HCT116 (cell line): ENCODE results near the gene HTR7. TPM values are rescaled to one million over a fixed set of nuclear protein-coding genes. Genes with fewer than 3 reads are reported as not detected.

Experiments
- ATAC-seq: fragments of 200-7000 bp; cut with Tn5 transposase; 2 replicates; pipeline ENCODE4 v1.9.1; 2020; ENCODE audit warnings: mild to moderate bottlenecking, moderate library complexity
- BruUV-seq: library from RNA; stranded (reverse); fragments of 400-500 nt; replicated peaks from 2 replicates; lab custom pipeline; 2021; lab: Mats Ljungman, UMichigan
- CTCF ChIA-PET: fragments of 300-600 bp; sonication (Branson Sonifier 250); formaldehyde crosslinking; loops from one replicate; lab custom pipeline; 2021; ENCODE audit warnings: antibody characterized with exemption; lab: Charles Lee
- POLR2A ChIA-PET: fragments of 300-600, 350-600 bp; sonication (Branson Sonifier 250); formaldehyde crosslinking; loops from one replicate; lab custom pipeline; 2021; ENCODE audit warnings: antibody characterized with exemption; lab: Charles Lee
- RAD21 ChIA-PET, 2 experiments: fragments of 300-600 bp; sonication (Branson Sonifier 250); formaldehyde crosslinking; loops; one replicate each; lab custom pipeline; 2023; ENCODE audit warnings: low total read pairs in 2 of 2; ENCODE audit not compliant: uncharacterized antibody in 2 of 2, unreplicated experiment in 2 of 2, low non-redundant PET in 1 of 2; lab: Charles Lee
- DNase-seq: peaks from one replicate; pipeline ENCODE4 v3.0.0-alpha.2; 2010; ENCODE audit warnings: low read depth, low spot score
- H2AFZ ChIP-seq: fragments of 200-600 bp; shearing (Covaris generic), sonication (generic); 2 replicates; pipeline ENCODE4 v1.6.1; 2017; ENCODE audit warnings: low read depth, mixed run types, mixed read lengths, antibody characterized with exemption, low read length; ENCODE audit not compliant: poor library complexity, severe bottlenecking
- H3K27ac ChIP-seq: 2 replicates; pipeline ENCODE4 v1.5.1; 2012; ENCODE audit warnings: low read depth, low read length
- H3K27me3 ChIP-seq: fragments of 200-600 bp; sonication (generic); 2 replicates; pipeline ENCODE4 v1.6.1; 2016; ENCODE audit warnings: mixed run types, low read length, mixed read lengths; ENCODE audit not compliant: insufficient read depth
- H3K36me3 ChIP-seq, 2 experiments: fragments of 200-500 bp in 1 of 2; fragments of 200-600 bp in 1 of 2; sonication (Bioruptor generic) in 1 of 2; sonication (generic) in 1 of 2; 2 replicates each; pipeline versions ENCODE4 v1.5.1 to v1.6.1; 2014 to 2016; ENCODE audit warnings: low read length in 2 of 2, inconsistent platforms in 1 of 2, mixed read lengths in 1 of 2, mixed run types in 1 of 2; ENCODE audit not compliant: insufficient read depth in 2 of 2, control insufficient read depth in 1 of 2
- H3K4me1 ChIP-seq, 2 experiments: fragments of 200-600 bp in 1 of 2; sonication (generic) in 1 of 2; 2 replicates each; pipeline versions ENCODE4 v1.5.1 to v1.6.1; 2012 to 2017; ENCODE audit warnings: low read length in 2 of 2, inconsistent platforms in 1 of 2, mild to moderate bottlenecking in 1 of 2, mixed read lengths in 1 of 2, mixed run types in 1 of 2, moderate library complexity in 1 of 2; ENCODE audit not compliant: insufficient read depth in 2 of 2, control insufficient read depth in 1 of 2
- H3K4me2 ChIP-seq: fragments of 200-600 bp; sonication (generic); 2 replicates; pipeline ENCODE4 v1.6.1; 2017; ENCODE audit warnings: mixed run types, low read length, mixed read lengths
- H3K4me3 ChIP-seq, 2 experiments: fragments of 200-600 bp in 1 of 2; sonication (generic) in 1 of 2; replicated peaks in 1 of 2; 2 replicates each; pipeline ENCODE4 v1.5.1; 2011 to 2016; ENCODE audit warnings: low read length in 2 of 2, control low read depth in 1 of 2, low read depth in 1 of 2, mild to moderate bottlenecking in 1 of 2, mixed read lengths in 1 of 2, mixed run types in 1 of 2
- H3K79me2 ChIP-seq: fragments of 200-600 bp; sonication (generic); 2 replicates; pipeline ENCODE4 v1.6.1; 2017; ENCODE audit warnings: mild to moderate bottlenecking, mixed run types, low read length, moderate library complexity, mixed read lengths; ENCODE audit not compliant: insufficient read depth
- H3K9ac ChIP-seq: fragments of 200-600 bp; sonication (generic); 2 replicates; pipeline ENCODE4 v1.6.1; 2016; ENCODE audit warnings: low read length, mixed read lengths
- H3K9me2 ChIP-seq: fragments of 200-600 bp; sonication (generic), shearing (Covaris generic); 2 replicates; pipeline ENCODE4 v1.6.1; 2017; ENCODE audit warnings: mixed run types, mild to moderate bottlenecking, moderate library complexity; ENCODE audit not compliant: insufficient read depth
- H3K9me3 ChIP-seq, 2 experiments: fragments of 200-500 bp in 1 of 2; fragments of 200-600 bp in 1 of 2; sonication (Bioruptor generic) in 1 of 2; sonication (generic) in 1 of 2; 2 replicates each; pipeline ENCODE4 v1.6.1; 2014 to 2017; ENCODE audit warnings: low read length in 2 of 2, mixed read lengths in 2 of 2, inconsistent platforms in 1 of 2, low read depth in 1 of 2, mild to moderate bottlenecking in 1 of 2, mixed run types in 1 of 2, moderate library complexity in 1 of 2; ENCODE audit not compliant: control insufficient read depth in 1 of 2, insufficient read depth in 1 of 2
- H4K20me1 ChIP-seq: fragments of 200-600 bp; sonication (generic), shearing (Covaris generic); 2 replicates; pipeline ENCODE4 v1.6.1; 2017; ENCODE audit warnings: mixed run types, mild to moderate bottlenecking, moderate library complexity; ENCODE audit not compliant: insufficient read depth
- ATF3 ChIP-seq: IDR thresholded peaks from 2 replicates; pipeline ENCODE4 v1.6.1; 2012
- CEBPB ChIP-seq: IDR thresholded peaks from 2 replicates; pipeline ENCODE4 v1.6.1; 2012; ENCODE audit warnings: low read depth
- EGR1 ChIP-seq: IDR thresholded peaks from 2 replicates; pipeline ENCODE4 v1.6.1; 2012; ENCODE audit warnings: low read depth
- ELF1 ChIP-seq: IDR thresholded peaks from 2 replicates; pipeline ENCODE4 v1.6.1; 2012; ENCODE audit warnings: low read depth, borderline replicate concordance
- EZH2 ChIP-seq: fragments of 200-600 bp; sonication (generic); IDR thresholded peaks from 2 replicates; pipeline ENCODE4 v1.6.1; 2017; ENCODE audit warnings: antibody characterized with exemption, mixed run types
- JUND ChIP-seq: IDR thresholded peaks from 2 replicates; pipeline ENCODE4 v1.6.1; 2012
- POLR2A ChIP-seq: IDR thresholded peaks from 2 replicates; pipeline ENCODE4 v1.7.0; 2011; ENCODE audit warnings: borderline replicate concordance; ENCODE audit not compliant: insufficient read depth, insufficient read length; ENCODE audit errors: extremely low read depth
- POLR2AphosphoS5 ChIP-seq: IDR thresholded peaks from 2 replicates; pipeline ENCODE4 v1.6.1; 2011; ENCODE audit warnings: mild to moderate bottlenecking, low read depth, low read length, moderate library complexity
- RAD21 ChIP-seq: IDR thresholded peaks from 2 replicates; pipeline ENCODE4 v1.6.1; 2012; ENCODE audit warnings: low read depth, mild to moderate bottlenecking
- REST ChIP-seq: IDR thresholded peaks from 2 replicates; pipeline ENCODE4 v1.6.1; 2012; ENCODE audit warnings: low read depth
- SP1 ChIP-seq: IDR thresholded peaks from 2 replicates; pipeline ENCODE4 v1.6.1; 2012; ENCODE audit warnings: low read depth
- SRF ChIP-seq: IDR thresholded peaks from 2 replicates; pipeline ENCODE4 v1.6.1; 2012; ENCODE audit warnings: low read depth
- TCF7L2 ChIP-seq: IDR thresholded peaks from 2 replicates; pipeline ENCODE4 v1.7.0; 2011; ENCODE audit warnings: borderline replicate concordance, inconsistent platforms; ENCODE audit not compliant: insufficient read depth, insufficient read length; ENCODE audit errors: extremely low read depth
- YY1 ChIP-seq: IDR thresholded peaks from 2 replicates; pipeline ENCODE4 v1.6.1; 2011; ENCODE audit warnings: low read length, low read depth, moderate library complexity, mild to moderate bottlenecking; ENCODE audit not compliant: insufficient replicate concordance; ENCODE audit errors: extremely low read depth
- ZBTB33 ChIP-seq: IDR thresholded peaks from 2 replicates; pipeline ENCODE4 v1.6.1; 2011; ENCODE audit warnings: mild to moderate bottlenecking, low read length, moderate library complexity; ENCODE audit not compliant: insufficient replicate concordance; ENCODE audit errors: extremely low read depth
- ZFX ChIP-seq: fragments of 450-650 bp; IDR thresholded peaks from 2 replicates; pipeline ENCODE4 v1.6.1; 2017
- ZNF274 ChIP-seq: fragments of 200-500 bp; sonication (Bioruptor generic); IDR thresholded peaks from 2 replicates; pipeline ENCODE4 v1.6.1; 2014; ENCODE audit warnings: mild to moderate bottlenecking, low read depth, low read length, inconsistent platforms
- intact Hi-C: fragments of 100-400 bp; cut with micrococcal nuclease; formaldehyde crosslinking; loops from 2 replicates; pipeline ENCODE4 v1.10.0; 2022
- total RNA-seq: library from RNA; stranded (reverse); gene quantifications from one replicate; pipeline ENCODE4 v1.2.1, GENCODE V29; 2021; ENCODE audit not compliant: unreplicated experiment
- TF ChIP-seq, protein P1 (sequence below), 3 experiments: fragments of 200-600 bp in 1 of 3; sonication (generic) in 1 of 3; IDR thresholded peaks in 2 of 3; conservative IDR thresholded peaks in 1 of 3; 2 replicates each; pipeline ENCODE4 v1.5.1; 2012 to 2017; ENCODE audit warnings: low read depth in 2 of 3, low read length in 2 of 3, antibody characterized with exemption in 1 of 3, borderline replicate concordance in 1 of 3, control low read depth in 1 of 3, mild to moderate bottlenecking in 1 of 3, mixed read lengths in 1 of 3, mixed run types in 1 of 3, moderate library complexity in 1 of 3; ENCODE audit not compliant: insufficient read depth in 1 of 3

The HTR7 gene
- total RNA-seq, 1 experiment from 2014 or later: 32.2 TPM

DNA sequence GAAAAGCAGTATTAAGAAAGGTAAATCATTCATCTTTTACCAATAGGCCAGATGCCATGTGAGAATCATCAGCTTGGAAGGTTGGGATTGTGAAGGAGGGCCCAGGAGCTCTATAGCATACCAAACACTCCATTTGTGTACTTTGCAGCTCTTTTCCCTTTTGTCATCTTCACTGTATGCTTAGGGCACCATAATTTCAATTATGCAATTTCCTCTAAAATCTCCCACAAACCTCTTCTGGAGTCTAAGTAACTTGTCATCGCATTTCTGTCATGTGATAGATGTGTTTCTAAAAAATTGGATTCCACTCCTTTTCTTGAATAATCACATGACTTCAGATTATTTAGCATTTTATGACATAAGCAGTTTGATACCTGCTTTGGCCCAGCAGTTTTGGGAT lies 31.8 kb upstream of the HTR7 start (continued):
- TF ChIP-seq REST: no peak
- no peak for TF ChIP-seq ZFX

DNA sequence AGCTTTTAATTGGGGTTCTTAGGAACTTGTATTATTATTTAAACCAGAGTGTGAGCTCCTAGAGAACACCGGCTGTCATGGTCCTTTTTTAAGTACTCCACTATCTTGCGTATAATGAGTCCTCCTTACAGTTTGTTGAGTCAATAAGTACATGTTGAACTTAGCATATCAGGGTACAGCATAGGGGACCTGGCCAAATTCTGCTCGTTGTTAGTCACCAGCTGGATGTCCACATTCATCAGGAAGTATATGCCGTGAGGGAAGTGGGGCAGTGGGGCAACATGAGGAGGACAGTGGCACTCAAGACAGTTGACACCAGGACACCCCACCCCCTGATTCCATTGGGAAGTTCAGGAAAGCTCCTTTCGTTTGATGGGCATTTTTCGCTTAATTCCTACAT lies 30.5 kb upstream of the HTR7 start:
- Histone ChIP-seq H3K27me3 (no peaks in the 10 kb centered on the region), H3K9me3 (no peaks in the 10 kb centered on the region), H2AFZ (no peak overlapping the region), H3K4me2 (no peak overlapping the region), H3K79me2 (no peaks in the 10 kb centered on the region), H4K20me1 (no peaks in the 10 kb centered on the region), H3K9me2 (no peaks in the 10 kb centered on the region), H3K4me3 (no peak overlapping the region), H3K36me3 (peaks cover 36 to 59% of the 10 kb centered on the region in 2 experiments; a peak in 3 of 4 replicates), H3K9ac (no peak overlapping the region), H3K27ac (no peak overlapping the region), H3K4me1 (no peaks in the 10 kb centered on the region; a peak in 1 of 4 replicates)
- ATAC-seq (no peak), DNase-seq (no peak)
- no peak for TF ChIP-seq YY1
- TF ChIP-seq ZBTB33: no peak
- no peak for TF ChIP-seq ZFX
- no peak for TF ChIP-seq ATF3
- TF ChIP-seq ZNF274: no peak
- no peak for TF ChIP-seq POLR2AphosphoS5
- TF ChIP-seq, protein P1, sequence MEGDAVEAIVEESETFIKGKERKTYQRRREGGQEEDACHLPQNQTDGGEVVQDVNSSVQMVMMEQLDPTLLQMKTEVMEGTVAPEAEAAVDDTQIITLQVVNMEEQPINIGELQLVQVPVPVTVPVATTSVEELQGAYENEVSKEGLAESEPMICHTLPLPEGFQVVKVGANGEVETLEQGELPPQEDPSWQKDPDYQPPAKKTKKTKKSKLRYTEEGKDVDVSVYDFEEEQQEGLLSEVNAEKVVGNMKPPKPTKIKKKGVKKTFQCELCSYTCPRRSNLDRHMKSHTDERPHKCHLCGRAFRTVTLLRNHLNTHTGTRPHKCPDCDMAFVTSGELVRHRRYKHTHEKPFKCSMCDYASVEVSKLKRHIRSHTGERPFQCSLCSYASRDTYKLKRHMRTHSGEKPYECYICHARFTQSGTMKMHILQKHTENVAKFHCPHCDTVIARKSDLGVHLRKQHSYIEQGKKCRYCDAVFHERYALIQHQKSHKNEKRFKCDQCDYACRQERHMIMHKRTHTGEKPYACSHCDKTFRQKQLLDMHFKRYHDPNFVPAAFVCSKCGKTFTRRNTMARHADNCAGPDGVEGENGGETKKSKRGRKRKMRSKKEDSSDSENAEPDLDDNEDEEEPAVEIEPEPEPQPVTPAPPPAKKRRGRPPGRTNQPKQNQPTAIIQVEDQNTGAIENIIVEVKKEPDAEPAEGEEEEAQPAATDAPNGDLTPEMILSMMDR (IDR thresholded peaks at IDR 0.05 in 2 of 3, conservative IDR thresholded peaks at IDR 0.05 in 1 of 3; ENCODE audit: borderline replicate concordance in 1 of 3, insufficient read depth in 1 of 3, low read depth in 2 of 3, low read length in 2 of 3): no peak
- TF ChIP-seq SRF: no peak
- no peak for TF ChIP-seq RAD21
- no peak for TF ChIP-seq EGR1
- no peak for TF ChIP-seq POLR2A
- no peak for TF ChIP-seq ELF1
- no peak for TF ChIP-seq EZH2
- TF ChIP-seq SP1: no peak
- TF ChIP-seq TCF7L2: no peak
- TF ChIP-seq CEBPB: no peak
- TF ChIP-seq JUND: no peak
- intact Hi-C loops: loop anchor here (10.0 kb wide), 2 partner anchors 856 to 1026 kb away; no protein-coding TSS in a partner anchor
- POLR2A ChIA-PET: no interaction called here
- CTCF ChIA-PET: interaction anchor here (1.2 kb wide), 1 partner anchor 362 kb away, joined by 3 read pairs; no protein-coding TSS in a partner anchor
- no TSS peak for BruUV-seq
- RAD21 ChIA-PET: no interaction called here
